Measurements from ENCODE around the gene PARL. TPM values are rescaled to one million over a fixed set of nuclear protein-coding genes. Genes with fewer than 3 reads are reported as not detected.

PARL gene
- total and polyA plus RNA-seq, 2 experiments from 2014 or later: 44.6 to 99.9 TPM

- Histone ChIP-seq H3K27ac (no peak overlapping the region), H3K9me3 (ENCODE audit: low read depth) (no peaks in the 10 kb centered on the region), H3K4me1 (ENCODE audit: low read depth) (no peaks in the 10 kb centered on the region), H3K27me3 (no peaks in the 10 kb centered on the region), H3K36me3 (no peaks in the 10 kb centered on the region), H3K4me3 (no peak overlapping the region)
- peak in 1 of 2 donors; percentile 44 for DNase-seq (ENCODE audit: low read depth in 1 of 2, low spot score in 1 of 2)
- TF ChIP-seq CTCF (IDR thresholded peaks at IDR 0.05; ENCODE audit: low read depth, low read length): no peak
Measured at GRCh38 chr3:183904833-183905780, 20.4 kb upstream of the PARL start.

DNA sequence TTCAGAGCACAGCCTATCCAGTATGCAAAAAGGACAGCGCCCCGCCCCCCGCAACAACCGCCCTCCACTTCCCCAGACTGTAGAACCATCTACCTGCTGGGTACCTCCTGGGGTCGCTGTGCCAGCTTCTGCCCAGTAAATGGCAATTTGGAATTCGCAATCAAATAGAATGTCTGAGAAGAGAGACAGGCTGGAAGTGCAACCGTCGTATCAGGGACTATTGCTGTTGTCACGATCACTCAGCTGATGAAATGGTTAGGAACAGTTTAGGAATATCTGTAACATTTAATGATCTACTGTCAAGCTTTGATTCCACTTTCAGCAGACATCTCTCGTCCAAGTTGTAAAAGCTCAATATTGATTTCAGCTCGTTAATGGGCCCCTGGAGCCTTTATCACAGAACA is 13.3 kb upstream of the PARL start:
- Histone ChIP-seq H3K27me3 (peaks cover 5% of the 10 kb centered on the region), H3K36me3 (no peaks in the 10 kb centered on the region), H3K27ac (no peak overlapping the region), H3K4me3 (no peak overlapping the region), H3K4me1 (ENCODE audit: low read depth) (no peaks in the 10 kb centered on the region), H3K9me3 (ENCODE audit: low read depth) (no peaks in the 10 kb centered on the region)
- DNase-seq (ENCODE audit: low read depth in 1 of 2, low spot score in 1 of 2): no peak
- no peak for TF ChIP-seq CTCF (IDR thresholded peaks at IDR 0.05; ENCODE audit: low read depth, low read length)

- no peak for DNase-seq (ENCODE audit: low read depth in 1 of 2, low spot score in 1 of 2)
- Histone ChIP-seq H3K9me3 (ENCODE audit: low read depth) (no peaks in the 10 kb centered on the region), H3K4me3 (no peak overlapping the region), H3K27me3 (peaks cover 8% of the 10 kb centered on the region), H3K4me1 (ENCODE audit: low read depth) (no peaks in the 10 kb centered on the region), H3K27ac (no peak overlapping the region), H3K36me3 (no peaks in the 10 kb centered on the region)
- TF ChIP-seq CTCF (IDR thresholded peaks at IDR 0.05; ENCODE audit: low read depth, low read length): no peak
Measured at GRCh38 chr3:183897606-183898005, 12.9 kb upstream of the PARL start.

DNA sequence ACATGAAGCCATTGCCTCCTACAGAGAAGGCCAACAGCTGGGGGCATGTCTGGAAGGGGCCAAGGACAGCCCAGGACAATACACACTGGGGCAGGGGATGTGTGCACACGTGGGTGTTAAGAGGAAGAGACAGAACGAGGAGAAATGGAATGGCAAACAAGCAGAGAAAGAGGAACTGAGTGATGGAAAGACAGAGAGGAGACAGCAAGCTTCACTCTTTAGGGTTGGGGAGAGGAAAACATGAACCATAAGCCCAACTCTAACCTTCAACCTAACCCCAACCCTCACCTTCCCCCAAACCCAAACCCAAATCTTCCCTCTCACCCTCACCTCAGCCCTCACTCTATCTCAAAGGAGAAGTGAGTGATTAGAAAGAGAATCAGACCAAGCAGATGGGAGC is 11.9 kb upstream of the PARL start:
- no peak for DNase-seq (ENCODE audit: low read depth in 1 of 2, low spot score in 1 of 2)
- no peak overlapping the region for H3K27ac ChIP-seq
- no peaks in the 10 kb centered on the region for H3K4me1 ChIP-seq (ENCODE audit: low read depth)
- H3K4me3 ChIP-seq: no peak overlapping the region
- no peak for TF ChIP-seq CTCF (IDR thresholded peaks at IDR 0.05; ENCODE audit: low read depth, low read length)
- H3K9me3 ChIP-seq (ENCODE audit: low read depth): no peaks in the 10 kb centered on the region
- H3K27me3 ChIP-seq: peaks cover 8% of the 10 kb centered on the region
- no peaks in the 10 kb centered on the region for H3K36me3 ChIP-seq

DNA sequence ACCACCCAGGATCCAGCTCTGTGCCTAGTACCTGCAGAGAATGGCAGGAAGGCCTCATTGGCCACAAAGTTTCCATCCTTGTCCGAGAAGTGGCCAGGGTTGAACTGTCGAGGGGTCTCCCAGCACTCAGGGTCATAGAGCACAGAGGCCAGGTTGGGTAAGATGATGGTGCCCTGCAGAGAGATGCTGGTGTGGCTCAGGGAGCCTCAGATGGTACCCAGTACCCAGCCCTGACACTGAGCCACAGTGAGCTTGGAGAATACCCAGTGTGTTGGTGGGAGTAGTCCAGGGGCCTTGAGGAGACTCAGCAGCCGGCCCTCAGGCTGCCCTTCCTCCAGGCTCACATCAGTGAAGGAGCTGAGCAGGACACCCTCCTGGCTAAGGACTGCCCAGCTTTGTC is 11.5 kb upstream of the PARL start:
- no peak for TF ChIP-seq CTCF (IDR thresholded peaks at IDR 0.05; ENCODE audit: low read depth, low read length)
- H3K27ac ChIP-seq: no peak overlapping the region
- H3K27me3 ChIP-seq: peaks cover 8% of the 10 kb centered on the region
- no peaks in the 10 kb centered on the region for H3K9me3 ChIP-seq (ENCODE audit: low read depth)
- H3K4me1 ChIP-seq (ENCODE audit: low read depth): no peaks in the 10 kb centered on the region
- no peaks in the 10 kb centered on the region for H3K36me3 ChIP-seq
- no peak overlapping the region for H3K4me3 ChIP-seq
- no peak for DNase-seq (ENCODE audit: low read depth in 1 of 2, low spot score in 1 of 2)
